ENCODE results near the gene RASSF1.

GRCh38 chr3:50336452-50337174 lies 4.0 kb downstream of the RASSF1 start:
- no peak for TF ChIP-seq CTCF (conservative IDR thresholded peaks at IDR 0.05; ENCODE audit: low read length)
- no peak for TF ChIP-seq EZH2phosphoT487 (IDR thresholded peaks at IDR 0.05; ENCODE audit: borderline replicate concordance, low read depth, low read length)
